GM12891 (cell line): ENCODE data around the gene MYO1D.

ENCODE experiments used
- DNase-seq: peaks from one replicate; pipeline ENCODE4 v3.0.0; 2011; ENCODE audit warnings: low spot score; ENCODE audit not compliant: insufficient read length
- FAIRE-seq: peaks from 2 replicates; lab custom pipeline; 2011; peaks lifted over from hg19 to GRCh38; lab: Jason Lieb, UNC
- PAX5 ChIP-seq: IDR thresholded peaks from 2 replicates; pipeline ENCODE4 v1.6.1; 2011; ENCODE audit warnings: low read length, moderate library complexity, mild to moderate bottlenecking; ENCODE audit not compliant: insufficient read depth, severe bottlenecking
- POLR2A ChIP-seq: IDR thresholded peaks from 2 replicates; pipeline ENCODE4 v1.6.1; 2011; ENCODE audit warnings: low read depth, low read length, control low read depth
- POLR2AphosphoS5 ChIP-seq: IDR thresholded peaks from 2 replicates; pipeline ENCODE4 v1.6.1; 2011; ENCODE audit warnings: low read depth, low read length, control low read depth
- POU2F2 ChIP-seq: IDR thresholded peaks from 2 replicates; pipeline ENCODE4 v1.6.1; 2011; ENCODE audit warnings: low read depth, mild to moderate bottlenecking, control low read depth, low read length, moderate library complexity
- SPI1 ChIP-seq: IDR thresholded peaks from 2 replicates; pipeline ENCODE4 v1.6.1; 2011; ENCODE audit warnings: low read depth, low read length, control low read depth
- TAF1 ChIP-seq: IDR thresholded peaks from 2 replicates; pipeline ENCODE4 v1.6.1; 2011; ENCODE audit warnings: low read depth, low read length, control low read depth

The MYO1D gene

DNA sequence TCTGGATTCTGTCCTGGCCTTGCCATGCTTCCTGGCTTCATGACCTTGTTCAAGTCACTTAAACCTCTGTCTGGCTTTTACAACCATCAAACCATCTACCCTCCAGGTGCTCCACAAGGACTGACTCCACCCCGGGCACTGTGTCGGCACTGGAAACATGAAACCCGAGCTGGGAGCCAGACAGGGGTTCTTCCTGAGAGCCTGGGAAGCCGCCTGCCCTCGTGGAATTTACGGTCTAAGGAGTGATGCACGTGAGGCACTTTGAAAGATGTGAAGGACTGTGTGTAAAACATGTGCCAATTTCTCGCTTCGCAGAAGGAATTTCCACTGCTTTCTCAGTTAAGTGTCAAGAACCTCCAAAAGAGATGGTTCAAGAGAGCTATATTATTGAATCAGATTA, 378.5 kb downstream of the MYO1D start:
- DNase-seq (no peak), FAIRE-seq (no peak)
- no peak for TF ChIP-seq POU2F2
- TF ChIP-seq TAF1 = no peak
- TF ChIP-seq SPI1 = no peak
- no peak for TF ChIP-seq POLR2AphosphoS5
- TF ChIP-seq POLR2A = no peak
- TF ChIP-seq PAX5 = no peak

DNA sequence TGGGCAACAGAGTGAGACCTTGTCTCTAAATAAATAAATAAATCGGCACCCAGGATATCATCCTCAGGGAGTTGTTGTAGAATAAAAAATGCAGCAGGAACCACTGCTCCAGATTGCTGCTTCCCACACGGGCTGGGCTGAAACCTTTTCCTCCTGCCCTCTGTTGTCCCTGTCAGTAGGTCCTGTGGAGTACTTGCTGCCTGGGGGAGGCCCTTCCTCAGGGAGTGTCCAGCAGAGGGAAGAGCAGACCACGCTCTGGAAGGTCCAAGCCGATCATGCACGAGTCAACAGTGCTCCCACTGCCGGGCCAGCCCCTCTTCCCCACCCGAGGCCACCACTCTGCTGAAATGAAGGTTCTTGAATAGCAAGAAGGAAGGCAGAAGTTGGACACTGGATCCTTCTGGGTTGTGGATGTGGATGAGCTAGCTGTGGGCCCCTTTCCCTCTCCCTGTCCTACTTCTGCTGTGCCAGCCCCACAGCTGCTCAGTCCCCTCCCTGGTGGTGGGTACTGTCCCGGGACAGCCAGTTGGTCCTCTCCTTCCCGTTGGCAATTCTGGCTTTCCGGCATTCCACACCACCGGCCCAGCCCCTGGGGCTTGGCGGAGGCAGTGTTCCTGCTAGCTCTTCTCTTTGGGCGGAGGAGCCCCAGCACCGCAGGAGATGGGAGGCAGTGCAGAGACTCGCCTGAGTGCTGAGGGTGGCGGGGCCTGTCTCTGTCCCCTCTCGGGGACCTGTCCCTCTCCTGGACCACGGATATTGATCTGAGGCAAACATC, 379.3 kb downstream of the MYO1D start:
- no peak for FAIRE-seq
- TF ChIP-seq PAX5 (no peak), POLR2A (no peak), SPI1 (no peak), POU2F2 (no peak), POLR2AphosphoS5 (no peak), TAF1 (no peak)
- DNase-seq = no peak

DNA sequence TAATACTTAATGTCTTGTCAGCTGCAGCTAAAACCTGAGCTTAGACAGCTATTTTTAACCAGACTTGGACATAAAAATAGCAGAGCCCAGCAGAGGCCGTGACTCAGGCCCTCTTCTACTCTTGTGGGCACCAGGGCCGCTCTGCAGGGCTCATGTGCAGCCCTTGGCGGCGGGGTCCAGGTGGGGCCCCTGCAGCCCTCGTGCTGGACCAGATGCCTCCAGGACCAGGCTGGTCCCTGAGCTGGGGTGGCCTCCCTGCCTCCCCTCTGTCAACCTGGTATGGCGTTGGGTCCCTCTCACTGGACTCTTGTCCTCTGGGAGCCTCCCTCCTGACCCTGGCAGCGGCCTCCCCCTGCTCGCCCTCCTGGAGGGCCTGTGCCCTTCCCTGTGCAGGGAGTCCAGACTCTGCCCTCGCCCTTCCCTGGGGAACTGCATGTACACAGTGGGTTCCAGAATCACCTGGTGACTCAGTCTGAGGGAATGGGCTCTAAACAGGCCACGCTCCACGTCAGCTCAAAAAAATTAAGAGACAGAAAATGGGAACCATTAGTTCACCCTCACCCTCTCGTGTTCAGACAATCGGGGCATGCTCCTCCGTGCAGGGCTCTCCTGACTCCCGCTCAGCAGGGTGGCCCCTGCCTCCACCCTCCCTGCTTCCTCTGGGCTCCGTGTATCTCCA, 380.4 kb downstream of the MYO1D start:
- FAIRE-seq = no peak
- TF ChIP-seq PAX5 (no peak), TAF1 (no peak), SPI1 (no peak), POLR2A (no peak), POLR2AphosphoS5 (no peak), POU2F2 (no peak)
- DNase-seq = no peak

DNA sequence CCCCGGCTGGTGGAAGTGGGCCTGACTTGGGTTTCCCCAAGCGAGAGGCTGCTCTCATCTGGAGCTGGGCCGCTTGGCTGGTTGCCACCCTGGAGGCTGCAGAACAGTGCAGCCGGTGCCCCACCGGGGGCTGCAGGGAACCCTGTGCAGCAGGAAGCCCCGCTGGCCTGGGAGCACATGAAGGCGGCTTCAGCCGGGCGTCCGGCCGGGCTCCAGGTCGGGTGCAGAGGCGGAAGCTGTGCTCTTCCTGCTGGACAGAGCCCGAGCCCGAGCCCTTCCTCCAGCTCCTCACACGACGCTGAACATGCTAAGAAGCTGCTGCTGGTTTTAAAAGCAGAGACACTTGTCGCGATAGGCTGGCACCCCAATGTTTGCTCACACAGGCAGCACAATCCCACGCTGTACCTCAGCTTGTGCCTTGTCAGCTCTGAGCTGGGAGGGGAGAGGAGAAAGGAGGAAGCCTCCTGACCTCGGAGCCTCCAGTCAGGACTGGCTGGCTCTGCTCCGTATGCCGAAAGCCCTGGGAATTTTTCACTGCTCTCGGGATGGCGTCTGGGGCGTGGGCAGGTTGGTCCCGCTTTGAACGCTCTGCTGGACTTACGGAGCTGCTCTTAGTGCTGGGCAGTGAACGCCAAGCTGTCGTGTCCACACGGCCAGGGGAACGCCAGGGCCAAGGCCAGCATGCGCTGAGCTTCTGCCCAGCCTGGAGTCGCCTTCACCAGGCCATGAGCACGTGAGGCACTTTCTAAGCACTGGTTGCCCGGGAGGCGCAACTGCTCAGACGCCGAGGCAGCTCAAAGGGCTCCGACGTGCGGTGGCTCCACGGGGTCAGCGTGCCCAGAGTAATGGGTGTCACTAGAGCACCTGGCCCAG, 381.3 kb downstream of the MYO1D start:
- TF ChIP-seq PAX5 (no peak), POU2F2 (no peak), TAF1 (no peak), POLR2AphosphoS5 (no peak), SPI1 (no peak), POLR2A (no peak)
- no peak for DNase-seq
- peak; percentile 16 for FAIRE-seq

DNA sequence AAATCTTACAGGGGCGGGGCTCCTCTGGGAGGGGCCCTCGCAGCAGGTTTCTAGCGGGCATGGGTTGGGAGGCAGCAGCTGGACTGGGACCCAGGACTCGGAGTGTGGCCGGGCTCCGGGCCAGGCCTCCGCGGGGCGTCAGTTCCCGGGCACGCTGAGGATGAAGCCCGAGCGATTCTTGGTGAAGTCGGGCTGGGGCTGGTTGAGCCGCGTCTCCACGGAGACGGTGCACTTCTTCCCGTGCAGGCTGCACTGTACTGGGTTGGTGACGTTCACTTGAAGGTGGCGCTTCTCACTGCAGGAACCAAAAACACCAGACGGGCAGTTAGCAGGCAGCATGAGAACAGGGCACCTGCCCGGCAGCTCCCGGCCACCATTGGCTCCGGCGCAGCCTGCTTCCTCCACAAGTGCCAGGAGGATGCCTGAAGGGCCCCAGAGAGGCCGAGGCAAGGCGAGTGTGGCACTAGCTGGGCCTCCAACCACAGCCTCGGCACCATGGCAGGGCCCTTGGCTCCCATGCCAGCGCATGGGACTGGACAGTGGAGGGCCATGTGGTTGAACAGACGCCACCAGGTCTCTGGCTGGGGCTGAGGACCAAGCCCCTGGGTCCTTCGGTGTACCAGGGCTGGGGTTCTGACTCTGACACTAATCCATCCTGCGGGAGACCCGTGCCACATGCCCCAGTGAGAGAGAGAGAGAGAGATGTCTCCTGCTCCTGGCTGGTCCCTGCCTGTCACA, 382.1 kb downstream of the MYO1D start:
- DNase-seq = no peak
- no peak for TF ChIP-seq TAF1
- TF ChIP-seq POLR2A = no peak
- TF ChIP-seq PAX5 = no peak
- no peak for TF ChIP-seq POU2F2
- no peak for TF ChIP-seq POLR2AphosphoS5
- TF ChIP-seq SPI1 = no peak
- no peak for FAIRE-seq

DNA sequence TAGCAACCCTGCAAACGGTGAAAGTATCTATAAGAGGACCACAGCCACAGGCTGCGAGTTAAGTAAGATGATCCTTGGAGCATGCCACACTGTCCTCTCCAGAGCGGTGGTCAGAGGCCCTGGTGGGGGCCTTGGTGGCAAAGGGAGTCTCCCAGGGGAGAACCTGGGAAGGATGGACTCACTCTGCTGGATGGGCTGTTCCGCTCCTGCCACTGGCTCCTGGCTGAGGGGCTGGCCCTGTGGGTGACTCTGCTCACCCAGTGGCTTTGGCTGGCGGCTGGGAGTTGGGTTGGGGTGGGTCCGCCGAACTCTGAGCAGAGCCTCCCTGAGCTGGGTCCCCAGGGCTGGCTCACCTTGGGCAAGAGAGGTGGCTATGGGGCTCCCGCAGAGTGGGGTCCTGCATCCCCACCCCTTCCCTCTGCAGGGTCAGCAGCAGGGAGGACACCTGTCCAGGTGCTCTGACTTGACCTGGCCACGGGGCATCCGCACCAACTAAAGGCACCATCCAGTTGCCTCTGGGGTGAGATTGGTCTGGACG, 382.9 kb downstream of the MYO1D start:
- DNase-seq (no peak), FAIRE-seq (no peak)

DNA sequence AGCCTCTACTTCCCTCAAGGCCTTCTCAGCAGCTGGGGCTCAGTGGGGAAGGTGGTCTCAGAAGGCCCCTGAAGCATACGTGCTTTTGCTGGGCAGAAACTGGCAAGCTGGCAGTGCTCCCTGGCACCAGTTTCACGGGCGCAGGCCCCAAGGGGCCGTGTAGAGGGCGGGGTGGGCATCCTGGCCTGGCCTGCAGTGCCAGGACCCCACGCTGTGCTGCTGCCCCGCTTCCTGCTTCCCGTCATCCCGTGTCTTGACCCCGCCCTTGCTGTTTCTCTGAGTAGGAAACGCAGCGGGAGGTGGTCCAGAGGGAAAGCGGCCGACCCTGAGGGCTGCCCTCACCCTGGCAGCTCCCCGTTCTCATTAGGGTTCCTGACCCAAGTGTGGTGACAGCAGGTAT, 383.4 kb downstream of the MYO1D start:
- FAIRE-seq (peak; percentile 28), DNase-seq (no peak)
- no peak for TF ChIP-seq TAF1
- no peak for TF ChIP-seq SPI1
- TF ChIP-seq POLR2A = no peak
- no peak for TF ChIP-seq POLR2AphosphoS5
- no peak for TF ChIP-seq POU2F2
- no peak for TF ChIP-seq PAX5

More for the DNA sequence above, 382.9 kb downstream of the MYO1D start:
- TF ChIP-seq TAF1 (no peak), POLR2AphosphoS5 (no peak), PAX5 (no peak), POLR2A (no peak), SPI1 (no peak), POU2F2 (no peak)
